GM23338 (cell line): ENCODE data around the gene SLC9A3. TPM values are rescaled to one million over a fixed set of nuclear protein-coding genes. Genes with fewer than 3 reads are reported as not detected.

ENCODE experiments used
- ATAC-seq: fragments of 200-7000 bp; cut with Tn5 transposase; 3 replicates; pipeline ENCODE4 v1.9.1; 2020
- DNase-seq: peaks from one replicate; pipeline ENCODE4 v3.0.0-alpha.2; 2015; ENCODE audit warnings: low spot score
- H2AFZ ChIP-seq: fragments of 200-600 bp; sonication (generic); 2 replicates; pipeline ENCODE4 v1.8.0; 2016; ENCODE audit warnings: antibody characterized with exemption, mild to moderate bottlenecking, moderate library complexity
- H3F3A ChIP-seq: fragments of 200-600 bp; sonication (generic); replicated peaks from 2 replicates; pipeline ENCODE4 v1.8.0; 2017; ENCODE audit warnings: antibody characterized with exemption, mixed run types, low read depth
- H3K27ac ChIP-seq: fragments of 200-600 bp; sonication (generic); 2 replicates; pipeline ENCODE4 v1.6.1; 2016; ENCODE audit warnings: low read depth
- H3K27me3 ChIP-seq: fragments of 200-600 bp; sonication (generic); 2 replicates; pipeline ENCODE4 v1.8.0; 2016; ENCODE audit warnings: mild to moderate bottlenecking, mixed run types, moderate library complexity; ENCODE audit not compliant: insufficient read depth
- H3K36me3 ChIP-seq: fragments of 200-600 bp; sonication (generic); 2 replicates; pipeline ENCODE4 v1.8.0; 2016; ENCODE audit warnings: mild to moderate bottlenecking; ENCODE audit not compliant: insufficient read depth
- H3K4me1 ChIP-seq: fragments of 200-600 bp; sonication (generic); 2 replicates; pipeline ENCODE4 v1.8.0; 2016; ENCODE audit warnings: mild to moderate bottlenecking, moderate library complexity; ENCODE audit not compliant: insufficient read depth
- H3K4me2 ChIP-seq: fragments of 200-600 bp; sonication (generic); 2 replicates; pipeline ENCODE4 v1.7.1; 2017; ENCODE audit warnings: mixed run types
- H3K4me3 ChIP-seq: fragments of 200-600 bp; sonication (generic); 2 replicates; pipeline ENCODE4 v1.6.1; 2016; ENCODE audit warnings: mixed run types
- H3K79me2 ChIP-seq: fragments of 200-600 bp; sonication (generic); replicated peaks from 2 replicates; pipeline ENCODE4 v1.8.0; 2017; ENCODE audit warnings: mild to moderate bottlenecking; ENCODE audit not compliant: insufficient read depth
- H3K9me2 ChIP-seq: fragments of 200-600 bp; sonication (generic); 2 replicates; pipeline ENCODE4 v1.8.0; 2017; ENCODE audit not compliant: insufficient read depth
- H4K20me1 ChIP-seq: fragments of 200-600 bp; sonication (generic); replicated peaks from 2 replicates; pipeline ENCODE4 v1.8.0; 2017; ENCODE audit warnings: mild to moderate bottlenecking; ENCODE audit not compliant: insufficient read depth
- H3K27ac Mint-ChIP-seq: 2 replicates; pipeline ENCODE4 v1.8.0; 2020; ENCODE audit warnings: inconsistent platforms, mild to moderate bottlenecking, moderate library complexity, mixed read lengths
- H3K27me3 Mint-ChIP-seq: 3 replicates; pipeline ENCODE4 v1.8.0; 2022; ENCODE audit warnings: low read depth, mild to moderate bottlenecking, moderate library complexity, mixed read lengths, inconsistent platforms; ENCODE audit not compliant: insufficient read depth, poor library complexity
- H3K36me3 Mint-ChIP-seq: 3 replicates; pipeline ENCODE4 v1.8.0; 2021; ENCODE audit warnings: low read depth, mild to moderate bottlenecking, inconsistent platforms, moderate library complexity, mixed read lengths
- H3K4me1 Mint-ChIP-seq: 3 replicates; pipeline ENCODE4 v1.8.0; 2020; ENCODE audit warnings: mild to moderate bottlenecking, inconsistent platforms, mixed read lengths
- H3K4me3 Mint-ChIP-seq: 3 replicates; pipeline ENCODE4 v1.8.0; 2021; ENCODE audit warnings: moderate library complexity, mild to moderate bottlenecking, inconsistent platforms, mixed read lengths
- H3K9me3 Mint-ChIP-seq: 3 replicates; pipeline ENCODE4 v1.8.0; 2020; ENCODE audit warnings: moderate library complexity, mild to moderate bottlenecking, inconsistent platforms, mixed read lengths
- EZH2phosphoT487 ChIP-seq: fragments of 200-600 bp; sonication (generic); IDR thresholded peaks from one replicate; pipeline ENCODE4 v1.8.1; 2018; ENCODE audit warnings: antibody characterized with exemption; ENCODE audit not compliant: unreplicated experiment
- NANOG ChIP-seq: IDR thresholded peaks from 2 replicates; pipeline ENCODE4 v1.6.1; 2016; ENCODE audit warnings: antibody characterized with exemption, borderline replicate concordance
- REST ChIP-seq: IDR thresholded peaks from one replicate; pipeline ENCODE4 v1.6.1; 2018; ENCODE audit warnings: antibody characterized with exemption; ENCODE audit not compliant: unreplicated experiment
- ZNF331 ChIP-seq: fragments of 250-450 bp; sonication (Bioruptor Pico); IDR thresholded peaks from 2 replicates; pipeline ENCODE4 v1.5.0; 2020; ENCODE audit warnings: low read depth, mild to moderate bottlenecking, moderate library complexity
- ZNF462 ChIP-seq: fragments of 250-450 bp; sonication (Bioruptor Pico); IDR thresholded peaks from 2 replicates; pipeline ENCODE4 v1.5.0; 2020; ENCODE audit warnings: mild to moderate bottlenecking, moderate library complexity
- polyA plus RNA-seq: library from polyadenylated mRNA; unstranded; fragments of >200 nt; fragmentation: Nextera tagmentation; extraction: Ambion mirVana; gene quantifications from 2 replicates; pipeline ENCODE4 v1.2.1, GENCODE V29; 2016
- total RNA-seq: library from RNA; depleted of rRNA; stranded (reverse); fragments of >200 nt; shearing (Covaris generic); gene quantifications from 2 replicates; pipeline ENCODE4 v1.2.3, GENCODE V29; 2014

The SLC9A3 gene
- total and polyA plus RNA-seq, 2 experiments from 2014 or later = 0.39 to 3.1 TPM

- DNase-seq (no peak), ATAC-seq (peak; percentile 22; the same call in 2 of the 3 replicates)
- Histone ChIP-seq H3K4me3 (no peak overlapping the region), H4K20me1 (no peaks in the 10 kb centered on the region), H3K27ac (no peak overlapping the region), H3K27me3 (peaks cover 11% of the 10 kb centered on the region), H3K4me1 (no peaks in the 10 kb centered on the region), H3K36me3 (no peaks in the 10 kb centered on the region), H3F3A (no peaks in the 10 kb centered on the region), H2AFZ (no peak overlapping the region), H3K79me2 (no peaks in the 10 kb centered on the region), H3K9me2 (no peaks in the 10 kb centered on the region), H3K4me2 (no peak overlapping the region)
- Mint-ChIP-seq H3K4me3 (no peak overlapping the region), H3K27me3 (peaks cover 15% of the 10 kb centered on the region), H3K4me1 (no peaks in the 10 kb centered on the region), H3K9me3 (no peaks in the 10 kb centered on the region; the same call in 2 of the 3 replicates), H3K27ac (no peak overlapping the region), H3K36me3 (no peaks in the 10 kb centered on the region)
- TF ChIP-seq REST (no peak), NANOG (no peak), ZNF462 (CRISPR knock-in tag) (no peak), EZH2phosphoT487 (no peak), ZNF331 (no peak)
Measured at GRCh38 chr5:561408-561807, 37.2 kb upstream of the SLC9A3 start.
